SK-N-SH (cell line): ENCODE results near the gene FOXP1. TPM values are rescaled to one million over a fixed set of nuclear protein-coding genes. Genes with fewer than 3 reads are reported as not detected.

Experiments
- CTCF ChIA-PET: fragments of 300-600, 350-600 bp; formaldehyde crosslinking; extraction: SDS; loops from one replicate; lab custom pipeline; 2021; lab: Yijun Ruan, JAX
- POLR2A ChIA-PET: fragments of 350-600 bp; sonication (Branson Sonifier 250); formaldehyde crosslinking; extraction: SDS; loops from one replicate; lab custom pipeline; 2020; ENCODE audit warnings: antibody characterized with exemption, inconsistent platforms; lab: Yijun Ruan, JAX
- DNase-seq: peaks from one replicate; pipeline ENCODE4 v3.0.0; 2012
- H2AFZ ChIP-seq: fragments of 200-600 bp; sonication (generic); 2 replicates; pipeline ENCODE4 v1.8.1; 2016; ENCODE audit warnings: antibody characterized with exemption, mild to moderate bottlenecking, low read depth
- H3F3A ChIP-seq: fragments of 200-600 bp; sonication (generic); replicated peaks from 2 replicates; pipeline ENCODE3; 2016; ENCODE audit warnings: antibody characterized with exemption, mild to moderate bottlenecking; ENCODE audit not compliant: insufficient read depth
- H3K27ac ChIP-seq, 2 experiments: fragments of 200-500 bp in 1 of 2; fragments of 200-600 bp in 1 of 2; sonication (Bioruptor generic) in 1 of 2; sonication (generic), shearing (Covaris generic) in 1 of 2; 2 replicates each; pipeline versions ENCODE4 v1.5.1 to v1.6.1; 2014 to 2016; ENCODE audit warnings: low read depth in 2 of 2, inconsistent platforms in 1 of 2, low read length in 1 of 2, mild to moderate bottlenecking in 1 of 2, mixed read lengths in 1 of 2
- H3K27me3 ChIP-seq: fragments of 200-600 bp; sonication (generic), shearing (Covaris generic); 2 replicates; pipeline ENCODE4 v1.6.1; 2016; ENCODE audit warnings: mixed run types; ENCODE audit not compliant: insufficient read depth
- H3K36me3 ChIP-seq, 2 experiments: fragments of 200-500 bp in 1 of 2; fragments of 200-600 bp in 1 of 2; sonication (Bioruptor generic) in 1 of 2; sonication (generic) in 1 of 2; replicated peaks in 1 of 2; 2 replicates each; pipeline versions ENCODE3 to v1.5.1; 2014 to 2016; ENCODE audit warnings: low read length in 1 of 2, mild to moderate bottlenecking in 1 of 2; ENCODE audit not compliant: insufficient read depth in 2 of 2, control insufficient read depth in 1 of 2
- H3K4me1 ChIP-seq, 2 experiments: fragments of 200-500 bp in 1 of 2; fragments of 200-600 bp in 1 of 2; sonication (Bioruptor generic) in 1 of 2; sonication (generic), shearing (Covaris generic) in 1 of 2; 2 replicates each; pipeline versions ENCODE4 v1.5.1 to v1.6.1; 2014 to 2016; ENCODE audit warnings: low read depth in 1 of 2, low read length in 1 of 2, mixed run types in 1 of 2; ENCODE audit not compliant: insufficient read depth in 2 of 2, control insufficient read depth in 1 of 2
- H3K4me2 ChIP-seq: fragments of 200-600 bp; sonication (generic), shearing (Covaris generic); 2 replicates; pipeline ENCODE4 v1.6.1; 2017; ENCODE audit warnings: mixed run types
- H3K4me3 ChIP-seq, 2 experiments: fragments of 200-500 bp in 1 of 2; fragments of 200-600 bp in 1 of 2; sonication (Bioruptor generic) in 1 of 2; sonication (generic), shearing (Covaris generic) in 1 of 2; 2 replicates each; pipeline versions ENCODE4 v1.5.1 to v1.8.1; 2014 to 2016; ENCODE audit warnings: low read depth in 2 of 2, inconsistent platforms in 1 of 2, low read length in 1 of 2, mild to moderate bottlenecking in 1 of 2, mixed read lengths in 1 of 2, moderate library complexity in 1 of 2
- H3K79me2 ChIP-seq: fragments of 200-600 bp; sonication (generic); 2 replicates; pipeline ENCODE4 v1.8.1; 2017; ENCODE audit warnings: mild to moderate bottlenecking; ENCODE audit not compliant: insufficient read depth
- H3K9ac ChIP-seq: fragments of 200-600 bp; sonication (generic); 2 replicates; pipeline ENCODE4 v1.6.1; 2017; ENCODE audit warnings: mixed run types
- H3K9me2 ChIP-seq: fragments of 200-600 bp; sonication (generic); 2 replicates; pipeline ENCODE4 v1.6.1; 2017; ENCODE audit warnings: mixed run types
- H3K9me3 ChIP-seq: fragments of 200-600 bp; sonication (generic); 2 replicates; pipeline ENCODE4 v1.6.1; 2017; ENCODE audit warnings: mixed run types, mild to moderate bottlenecking, moderate library complexity
- H4K20me1 ChIP-seq: fragments of 200-600 bp; sonication (generic); 2 replicates; pipeline ENCODE4 v1.6.1; 2017; ENCODE audit warnings: mild to moderate bottlenecking, mixed run types; ENCODE audit not compliant: insufficient read depth
- ELF1 ChIP-seq: IDR thresholded peaks from 2 replicates; pipeline ENCODE4 v1.4.0; 2012
- EP300 ChIP-seq, 2 experiments: IDR thresholded peaks; 2 replicates each; pipeline versions ENCODE4 v1.4.0 to v1.6.1; 2012; ENCODE audit warnings: borderline replicate concordance in 1 of 2, low read depth in 1 of 2, low read length in 1 of 2
- FOSL2 ChIP-seq: IDR thresholded peaks from 2 replicates; pipeline ENCODE4 v1.4.0; 2012; ENCODE audit warnings: low read depth, mild to moderate bottlenecking, moderate library complexity, borderline replicate concordance
- FOXJ3 ChIP-seq: sonication (generic); formaldehyde crosslinking; IDR thresholded peaks from 2 replicates; pipeline ENCODE4 v1.5.1; 2020; ENCODE audit warnings: mild to moderate bottlenecking, missing genetic modification reagents
- GABPA ChIP-seq: IDR thresholded peaks from 2 replicates; pipeline ENCODE4 v1.4.0; 2012; ENCODE audit warnings: low read depth, mild to moderate bottlenecking
- JUND ChIP-seq: IDR thresholded peaks from 2 replicates; pipeline ENCODE4 v1.4.0; 2012
- NFIC ChIP-seq: IDR thresholded peaks from 2 replicates; pipeline ENCODE4 v1.4.0; 2012; ENCODE audit warnings: borderline replicate concordance
- NRF1 ChIP-seq: IDR thresholded peaks from 2 replicates; pipeline ENCODE4 v1.6.1; 2012; ENCODE audit warnings: low read depth, mild to moderate bottlenecking, low read length
- RAD21 ChIP-seq: IDR thresholded peaks from 2 replicates; pipeline ENCODE4 v1.6.1; 2012; ENCODE audit warnings: mild to moderate bottlenecking, low read length
- RCOR1 ChIP-seq: fragments of 150-350 bp; IDR thresholded peaks from 2 replicates; pipeline ENCODE4 v1.6.1; 2017; ENCODE audit warnings: antibody characterized with exemption, low read length
- SIN3A ChIP-seq: IDR thresholded peaks from 2 replicates; pipeline ENCODE4 v1.6.1; 2012; ENCODE audit warnings: low read depth, mild to moderate bottlenecking, low read length, moderate library complexity, borderline replicate concordance
- SMC3 ChIP-seq: IDR thresholded peaks from 2 replicates; pipeline ENCODE4 v1.6.1; 2012; ENCODE audit warnings: low read depth, low read length, improper control_type of control experiment
- TAF1 ChIP-seq: IDR thresholded peaks from 2 replicates; pipeline ENCODE4 v1.6.1; 2012; ENCODE audit warnings: low read depth, mild to moderate bottlenecking, low read length, moderate library complexity, borderline replicate concordance
- TEAD4 ChIP-seq: IDR thresholded peaks from 2 replicates; pipeline ENCODE4 v1.4.0; 2012; ENCODE audit warnings: mild to moderate bottlenecking, borderline replicate concordance; ENCODE audit not compliant: insufficient read depth
- WGBS: methylation state at CpG from one replicate; pipeline ENCODE4 v1.1.6; 2017; ENCODE audit warnings: low lambda C conversion rate; 5-methylcytosine and 5-hydroxymethylcytosine counted together
- polyA plus RNA-seq, 3 experiments: library from polyadenylated mRNA; depleted of rRNA; stranded (reverse); fragments of >200 nt; gene quantifications; 2 replicates each; pipeline ENCODE4 v1.2.3, GENCODE V29; 2012
- TF ChIP-seq, protein P1 (sequence below): IDR thresholded peaks from 2 replicates; pipeline ENCODE4 v1.4.0; 2012; ENCODE audit warnings: low read depth
- TF ChIP-seq, protein P2 (sequence below): IDR thresholded peaks from 2 replicates; pipeline ENCODE4; 2012
- TF ChIP-seq, protein P3 (sequence below): fragments of 150-350 bp; IDR thresholded peaks from 2 replicates; pipeline ENCODE4 v1.6.1; 2016; ENCODE audit warnings: mild to moderate bottlenecking, low read depth, low read length
- TF ChIP-seq, protein P4 (sequence below): fragments of 150-350 bp; IDR thresholded peaks from 2 replicates; pipeline ENCODE4 v1.6.1; 2017; ENCODE audit warnings: antibody characterized with exemption, low read length, low read depth, borderline replicate concordance

Gene FOXP1
- polyA plus RNA-seq, 1 of the 3 experiments (the other 2 are of a cell fraction) = 8.8 TPM

DNA sequence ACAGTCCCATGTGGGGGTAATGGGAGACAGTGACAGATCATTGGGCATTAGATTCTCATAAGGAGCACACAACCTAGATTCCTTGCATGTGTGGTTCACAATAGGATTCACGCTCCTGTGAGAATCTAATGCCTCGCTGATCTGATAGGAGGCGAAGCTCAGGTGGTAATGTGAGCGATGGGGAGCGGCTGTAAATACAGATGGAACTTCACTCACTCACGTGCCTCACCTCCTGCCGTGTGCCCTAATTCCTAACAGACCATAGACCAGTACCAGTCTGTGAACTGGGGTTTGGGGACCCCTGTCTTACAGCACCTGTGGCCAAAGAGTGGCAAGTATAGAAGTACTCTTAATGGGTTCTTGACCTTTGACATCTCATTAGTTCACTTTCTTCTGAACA is 554.7 kb downstream of the FOXP1 start:
- H3K4me1 ChIP-seq = peaks cover 12 to 17% of the 10 kb centered on the region in 2 experiments; a peak in 1 of 4 replicates
- H4K20me1 ChIP-seq = peaks cover 15% of the 10 kb centered on the region; the same call in 1 of the 2 replicates
- no peaks in the 10 kb centered on the region for H3K9me2 ChIP-seq
- ChIA-PET POLR2A (no interaction called here), CTCF (interaction anchor here (0.9 kb wide), 1 partner anchor 30 kb away, joined by 3 read pairs; no protein-coding TSS in a partner anchor)
- H3K9ac ChIP-seq = no peak overlapping the region
- no peak overlapping the region for H2AFZ ChIP-seq
- H3K27ac ChIP-seq = no peak overlapping the region
- no peak for TF ChIP-seq NRF1
- TF ChIP-seq RCOR1 = no peak
- TF ChIP-seq, protein P1, sequence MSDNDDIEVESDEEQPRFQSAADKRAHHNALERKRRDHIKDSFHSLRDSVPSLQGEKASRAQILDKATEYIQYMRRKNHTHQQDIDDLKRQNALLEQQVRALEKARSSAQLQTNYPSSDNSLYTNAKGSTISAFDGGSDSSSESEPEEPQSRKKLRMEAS = no peak
- TF ChIP-seq FOXJ3 (CRISPR knock-in tag) = no peak
- no peak for TF ChIP-seq NFIC
- no peak for TF ChIP-seq JUND
- TF ChIP-seq SIN3A = no peak
- no peak for TF ChIP-seq ELF1
- no peak for TF ChIP-seq RAD21
- TF ChIP-seq, protein P2, sequence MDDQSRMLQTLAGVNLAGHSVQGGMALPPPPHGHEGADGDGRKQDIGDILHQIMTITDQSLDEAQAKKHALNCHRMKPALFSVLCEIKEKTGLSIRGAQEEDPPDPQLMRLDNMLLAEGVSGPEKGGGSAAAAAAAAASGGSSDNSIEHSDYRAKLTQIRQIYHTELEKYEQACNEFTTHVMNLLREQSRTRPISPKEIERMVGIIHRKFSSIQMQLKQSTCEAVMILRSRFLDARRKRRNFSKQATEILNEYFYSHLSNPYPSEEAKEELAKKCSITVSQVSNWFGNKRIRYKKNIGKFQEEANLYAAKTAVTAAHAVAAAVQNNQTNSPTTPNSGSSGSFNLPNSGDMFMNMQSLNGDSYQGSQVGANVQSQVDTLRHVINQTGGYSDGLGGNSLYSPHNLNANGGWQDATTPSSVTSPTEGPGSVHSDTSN = no peak
- TF ChIP-seq EP300 (IDR thresholded peaks at IDR 0.05; ENCODE audit: borderline replicate concordance in 1 of 2, low read depth in 1 of 2, low read length in 1 of 2) = no peak
- TF ChIP-seq SMC3 = no peak
- TF ChIP-seq, protein P3, sequence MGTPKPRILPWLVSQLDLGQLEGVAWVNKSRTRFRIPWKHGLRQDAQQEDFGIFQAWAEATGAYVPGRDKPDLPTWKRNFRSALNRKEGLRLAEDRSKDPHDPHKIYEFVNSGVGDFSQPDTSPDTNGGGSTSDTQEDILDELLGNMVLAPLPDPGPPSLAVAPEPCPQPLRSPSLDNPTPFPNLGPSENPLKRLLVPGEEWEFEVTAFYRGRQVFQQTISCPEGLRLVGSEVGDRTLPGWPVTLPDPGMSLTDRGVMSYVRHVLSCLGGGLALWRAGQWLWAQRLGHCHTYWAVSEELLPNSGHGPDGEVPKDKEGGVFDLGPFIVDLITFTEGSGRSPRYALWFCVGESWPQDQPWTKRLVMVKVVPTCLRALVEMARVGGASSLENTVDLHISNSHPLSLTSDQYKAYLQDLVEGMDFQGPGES = no peak
- no peak for TF ChIP-seq TEAD4
- TF ChIP-seq, protein P4, sequence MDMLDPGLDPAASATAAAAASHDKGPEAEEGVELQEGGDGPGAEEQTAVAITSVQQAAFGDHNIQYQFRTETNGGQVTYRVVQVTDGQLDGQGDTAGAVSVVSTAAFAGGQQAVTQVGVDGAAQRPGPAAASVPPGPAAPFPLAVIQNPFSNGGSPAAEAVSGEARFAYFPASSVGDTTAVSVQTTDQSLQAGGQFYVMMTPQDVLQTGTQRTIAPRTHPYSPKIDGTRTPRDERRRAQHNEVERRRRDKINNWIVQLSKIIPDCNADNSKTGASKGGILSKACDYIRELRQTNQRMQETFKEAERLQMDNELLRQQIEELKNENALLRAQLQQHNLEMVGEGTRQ = no peak
- H3K36me3 ChIP-seq = peaks cover 5 to 59% of the 10 kb centered on the region in 2 experiments
- no peaks in the 10 kb centered on the region for H3K27me3 ChIP-seq
- H3K9me3 ChIP-seq = no peaks in the 10 kb centered on the region
- WGBS = 99% methylated on average over 7 of the region's 7 CpGs
- H3F3A ChIP-seq = peaks cover 9% of the 10 kb centered on the region
- no peak for DNase-seq
- H3K79me2 ChIP-seq = peaks cover 99% of the 10 kb centered on the region
- H3K4me2 ChIP-seq = no peak overlapping the region
- no peak overlapping the region for H3K4me3 ChIP-seq

DNA sequence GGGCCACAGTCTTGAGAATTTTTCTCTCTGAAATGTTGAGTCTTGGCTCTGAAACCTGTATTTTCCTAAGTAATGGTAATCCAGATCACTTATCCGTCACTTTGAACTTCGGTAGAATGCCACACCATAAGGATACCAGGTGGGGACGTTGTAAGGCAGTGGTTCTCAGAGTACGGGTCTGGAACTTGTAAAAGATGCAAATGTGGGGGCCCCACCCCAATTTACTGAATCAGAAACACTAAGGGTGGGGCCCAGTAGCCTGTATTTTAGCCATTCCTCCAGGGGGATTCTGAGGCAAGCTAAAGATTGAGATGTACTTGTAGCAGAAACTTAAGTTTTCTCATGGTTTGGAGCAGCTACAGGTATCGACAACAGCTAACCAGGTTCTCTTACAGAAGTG is 555.3 kb downstream of the FOXP1 start:
- Histone ChIP-seq H3K27ac (no peak overlapping the region), H3K36me3 (peaks cover 5 to 57% of the 10 kb centered on the region in 2 experiments), H3K9me3 (no peaks in the 10 kb centered on the region), H3K9me2 (no peaks in the 10 kb centered on the region), H3K4me3 (no peak overlapping the region), H3K79me2 (peaks cover 99% of the 10 kb centered on the region), H3K9ac (no peak overlapping the region), H3K4me2 (no peak overlapping the region), H2AFZ (no peak overlapping the region), H3F3A (peaks cover 9% of the 10 kb centered on the region), H3K4me1 (peaks cover 8 to 17% of the 10 kb centered on the region in 2 experiments; a peak in 1 of 4 replicates), H3K27me3 (no peaks in the 10 kb centered on the region), H4K20me1 (peaks cover 12% of the 10 kb centered on the region; the same call in 1 of the 2 replicates)
- TF ChIP-seq FOSL2 = no peak
- TF ChIP-seq, protein P4 = no peak
- TF ChIP-seq TEAD4 = no peak
- TF ChIP-seq ELF1 = no peak
- no peak for TF ChIP-seq GABPA
- no peak for TF ChIP-seq RAD21
- no peak for TF ChIP-seq FOXJ3 (CRISPR knock-in tag)
- TF ChIP-seq, protein P3 = no peak
- no peak for TF ChIP-seq TAF1
- WGBS = 98% methylated on average over 5 of the region's 5 CpGs
- ChIA-PET POLR2A (no interaction called here), CTCF (interaction anchor here (0.9 kb wide), 1 partner anchor 31 kb away, joined by 3 read pairs; no protein-coding TSS in a partner anchor)
- DNase-seq = no peak
